Cardiac muscle cell (in vitro differentiated cells and primary cell): ENCODE results near the gene TAF4. TPM values are rescaled to one million over a fixed set of nuclear protein-coding genes. Genes with fewer than 3 reads are reported as not detected.

ENCODE experiments used
- DNase-seq, 2 donors: peaks; one replicate each; pipeline versions ENCODE4 v3.0.0 to v3.0.0-alpha.2; 2010 to 2017; ENCODE audit warnings: low read depth in 1 of 2, low spot score in 1 of 2
- H3K27ac ChIP-seq: fragments of 200-600 bp; sonication (generic); 2 replicates; pipeline ENCODE4 v1.5.1; 2016
- H3K27me3 ChIP-seq: fragments of 200-600 bp; sonication (generic); 2 replicates; pipeline ENCODE4 v1.6.0; 2016; ENCODE audit warnings: control low read depth
- H3K36me3 ChIP-seq: fragments of 200-600 bp; sonication (generic); 2 replicates; pipeline ENCODE4 v1.5.1; 2016; ENCODE audit warnings: control low read depth
- H3K4me1 ChIP-seq: fragments of 200-600 bp; sonication (generic); 2 replicates; pipeline ENCODE4 v1.8.1; 2017; ENCODE audit warnings: low read depth, mild to moderate bottlenecking, mixed run types
- H3K4me3 ChIP-seq: fragments of 200-600 bp; sonication (generic); 2 replicates; pipeline ENCODE4 v1.5.1; 2016; ENCODE audit warnings: mild to moderate bottlenecking
- H3K9me3 ChIP-seq: fragments of 200-600 bp; sonication (generic); 2 replicates; pipeline ENCODE4 v1.5.1; 2017; ENCODE audit warnings: low read depth, mild to moderate bottlenecking, control low read depth
- CTCF ChIP-seq: IDR thresholded peaks from 2 replicates; pipeline ENCODE4 v1.5.1; 2012; ENCODE audit warnings: low read depth, mild to moderate bottlenecking, low read length
- polyA plus RNA-seq: library from polyadenylated mRNA; unstranded; fragments of >200 nt; fragmentation: Nextera tagmentation; extraction: Ambion mirVana; gene quantifications from 2 replicates; pipeline ENCODE4 v1.2.1, GENCODE V29; 2016
- total RNA-seq: library from RNA; depleted of rRNA; stranded (reverse); fragments of >200 nt; gene quantifications from 2 replicates; pipeline ENCODE4 v1.2.3, GENCODE V29; 2016

The TAF4 gene
- 8.8 and 21.1 TPM in 2 replicates for total RNA-seq
- polyA plus RNA-seq: 1.5 and 3.7 TPM in 2 replicates

GRCh38 chr20:62065674-62066338 is at the start of gene TAF4:
TAF4 (minus strand) TSS chr20:62065881; CDS start chr20:62065810, 71 bp downstream.
- H3K4me3 ChIP-seq: peak within 1 kb of the TSS; percentile 86

GRCh38 chr20:62114894-62115293 is 49.2 kb upstream of the TAF4 start:
- Histone ChIP-seq H3K4me1 (peaks cover 13% of the 10 kb centered on the region), H3K27ac (no peak overlapping the region), H3K4me3 (no peak overlapping the region), H3K27me3 (no peaks in the 10 kb centered on the region), H3K36me3 (no peaks in the 10 kb centered on the region), H3K9me3 (no peaks in the 10 kb centered on the region)
- TF ChIP-seq CTCF: no peak
- no peak for DNase-seq

More at GRCh38 chr20:62065674-62066338, at the start of gene TAF4:
- Histone ChIP-seq H3K27ac (peak within 1 kb of the TSS; percentile 96), H3K27me3 (no peaks in the 10 kb centered on the region), H3K4me1 (peaks cover 39% of the 10 kb centered on the region), H3K36me3 (no peaks in the 10 kb centered on the region), H3K9me3 (no peaks in the 10 kb centered on the region)
- no peak for TF ChIP-seq CTCF
- peak; percentile 79 to 90 for DNase-seq

GRCh38 chr20:62112368-62112767 is 46.7 kb upstream of the TAF4 start:
- Histone ChIP-seq H3K27me3 (no peaks in the 10 kb centered on the region), H3K9me3 (no peaks in the 10 kb centered on the region), H3K36me3 (no peaks in the 10 kb centered on the region), H3K4me3 (no peak overlapping the region), H3K4me1 (peaks cover 5% of the 10 kb centered on the region), H3K27ac (no peak overlapping the region)
- TF ChIP-seq CTCF: no peak
- no peak for DNase-seq

- Histone ChIP-seq H3K27me3 (no peaks in the 10 kb centered on the region), H3K9me3 (no peaks in the 10 kb centered on the region), H3K4me3 (no peak overlapping the region), H3K4me1 (no peaks in the 10 kb centered on the region), H3K36me3 (no peaks in the 10 kb centered on the region), H3K27ac (no peak overlapping the region)
- DNase-seq: no peak
- TF ChIP-seq CTCF: no peak
Measured at GRCh38 chr20:62111148-62111547, 45.5 kb upstream of the TAF4 start.

GRCh38 chr20:62105592-62105991 is 39.9 kb upstream of the TAF4 start:
- H3K27ac ChIP-seq: no peak overlapping the region
- no peaks in the 10 kb centered on the region for H3K36me3 ChIP-seq
- no peak for TF ChIP-seq CTCF
- no peaks in the 10 kb centered on the region for H3K4me1 ChIP-seq
- no peak for DNase-seq
- no peaks in the 10 kb centered on the region for H3K9me3 ChIP-seq
- no peak overlapping the region for H3K4me3 ChIP-seq
- H3K27me3 ChIP-seq: no peaks in the 10 kb centered on the region
